ENCODE data around the gene CDKN3.

DNA sequence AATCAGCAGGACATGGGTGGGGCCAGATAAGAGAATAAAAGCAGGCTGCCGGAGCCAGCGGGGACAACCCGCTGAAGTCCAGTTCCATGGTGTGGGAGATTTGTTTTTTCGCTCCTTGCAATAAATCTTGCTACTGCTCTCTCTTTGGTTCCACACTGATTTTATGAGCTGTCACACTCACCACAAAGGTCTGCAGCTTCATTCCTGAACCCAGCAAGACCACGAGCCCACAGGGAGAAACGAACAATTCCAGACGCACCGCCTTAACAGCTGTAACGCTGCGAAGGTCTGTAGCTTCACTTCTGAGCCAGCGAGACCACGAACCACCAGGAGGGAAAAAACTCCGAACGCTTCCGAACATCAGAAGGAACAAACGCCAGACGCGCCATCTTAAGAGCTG is 47.2 kb downstream of the CDKN3 start:
- no peak for TF ChIP-seq POLR2AphosphoS5 (IDR thresholded peaks at IDR 0.05; ENCODE audit: borderline replicate concordance, low read depth, low read length)
- no peak for TF ChIP-seq EZH2 (IDR thresholded peaks at IDR 0.05)
- no peak for TF ChIP-seq FOXP2 (optimal IDR thresholded peaks at IDR 0.05; ENCODE audit: control extremely low read depth, extremely low read length, insufficient read depth)

All from SK-N-MC (cell line).